Measurements from ENCODE around the gene ENGASE. TPM values are rescaled to one million over a fixed set of nuclear protein-coding genes. Genes with fewer than 3 reads are reported as not detected.

The ENGASE gene, protein sequence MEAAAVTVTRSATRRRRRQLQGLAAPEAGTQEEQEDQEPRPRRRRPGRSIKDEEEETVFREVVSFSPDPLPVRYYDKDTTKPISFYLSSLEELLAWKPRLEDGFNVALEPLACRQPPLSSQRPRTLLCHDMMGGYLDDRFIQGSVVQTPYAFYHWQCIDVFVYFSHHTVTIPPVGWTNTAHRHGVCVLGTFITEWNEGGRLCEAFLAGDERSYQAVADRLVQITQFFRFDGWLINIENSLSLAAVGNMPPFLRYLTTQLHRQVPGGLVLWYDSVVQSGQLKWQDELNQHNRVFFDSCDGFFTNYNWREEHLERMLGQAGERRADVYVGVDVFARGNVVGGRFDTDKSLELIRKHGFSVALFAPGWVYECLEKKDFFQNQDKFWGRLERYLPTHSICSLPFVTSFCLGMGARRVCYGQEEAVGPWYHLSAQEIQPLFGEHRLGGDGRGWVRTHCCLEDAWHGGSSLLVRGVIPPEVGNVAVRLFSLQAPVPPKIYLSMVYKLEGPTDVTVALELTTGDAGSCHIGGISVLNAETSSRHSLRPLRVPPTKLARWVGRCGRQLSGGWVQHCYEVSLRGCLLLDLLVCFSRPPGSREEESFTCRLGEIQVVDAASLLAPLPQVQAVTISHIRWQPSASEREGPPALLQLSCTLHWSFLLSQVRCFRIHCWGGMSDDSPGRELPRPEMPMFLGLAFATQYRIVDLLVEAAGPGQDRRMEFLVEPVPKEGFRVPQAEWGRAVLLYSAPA
- polyA plus RNA-seq (2012; rRNA removed), result 30.1 and 30.4 TPM in 2 replicates
- 4.5 and 7.0 TPM in 2 replicates for polyA plus RNA-seq (2012; cell fraction: cytosol; rRNA removed)
- polyA plus RNA-seq (2012; cell fraction: nucleus; rRNA removed), result 252 and 275 TPM in 2 replicates

DNA sequence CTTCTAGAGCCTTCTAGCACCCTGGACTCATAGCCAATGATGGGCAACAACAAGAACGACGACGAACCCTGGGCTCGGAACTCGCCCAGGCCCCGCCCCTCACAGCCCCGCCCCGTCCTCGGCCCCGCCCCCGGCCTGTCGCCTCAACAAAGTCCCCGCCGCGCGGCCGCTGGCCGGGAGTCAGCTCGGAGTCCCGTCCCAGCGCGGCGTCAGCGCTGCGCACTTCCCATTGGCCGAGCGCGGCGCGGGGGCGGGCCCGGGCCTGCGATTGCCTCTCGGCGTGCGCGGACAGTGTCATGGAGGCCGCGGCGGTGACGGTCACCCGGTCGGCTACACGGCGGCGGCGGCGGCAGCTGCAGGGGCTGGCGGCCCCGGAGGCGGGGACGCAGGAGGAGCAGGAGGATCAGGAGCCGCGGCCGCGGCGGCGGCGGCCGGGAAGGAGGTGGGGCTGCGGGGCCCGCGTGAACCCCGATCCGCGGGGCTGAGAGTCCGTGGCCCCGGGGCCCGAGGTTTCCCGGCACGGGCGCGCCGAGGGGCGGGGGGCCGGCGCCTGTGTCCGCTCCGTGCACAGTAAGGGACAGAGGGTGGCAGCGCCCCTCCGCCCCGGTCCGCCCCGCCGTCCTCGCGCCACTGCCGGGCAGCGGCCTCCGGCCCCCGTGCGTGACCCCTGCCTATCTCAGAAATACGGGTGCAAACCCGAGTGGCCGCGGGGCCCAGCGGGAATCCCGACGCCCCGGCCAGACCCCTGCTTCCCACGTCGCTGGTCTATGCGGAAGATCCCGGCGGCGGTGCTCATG is at the start of gene ENGASE:
Gene ENGASE (plus strand): TSS at position 176 of the 797 bp plus-strand sequence. CDS start 121 bp downstream, at position 297.
- H3K27ac ChIP-seq (ENCODE audit: low read depth in 2 of 2, low read length in 1 of 2), result peak within 1 kb of the TSS in 1 of 2 experiments; percentile 29; a peak in 1 of 4 replicates
- peak within 1 kb of the TSS; percentile 99 for H3K4me2 ChIP-seq
- peak within 1 kb of the TSS; percentile 86 for H2AFZ ChIP-seq (ENCODE audit: low read depth)
- peak; percentile 100 for DNase-seq
- WGBS (ENCODE audit: low lambda C conversion rate), result 1% methylated on average over 32 of the region's 106 CpGs
- peaks cover 0 to 7% of the 10 kb centered on the region in 2 experiments; a peak in 1 of 4 replicates for H3K4me1 ChIP-seq (ENCODE audit: control insufficient read depth in 1 of 2, insufficient read depth in 2 of 2, low read depth in 1 of 2, low read length in 1 of 2)
- TF ChIP-seq MEF2A (IDR thresholded peaks at IDR 0.05; ENCODE audit: borderline replicate concordance, low read depth) (no peak), POLR2AphosphoS5 (IDR thresholded peaks at IDR 0.05; ENCODE audit: low read depth, low read length) (peak; percentile 42; the same call in 1 of the 2 replicates), RFX5 (IDR thresholded peaks at IDR 0.05; ENCODE audit: low read length) (peak; percentile 78; the same call in 1 of the 2 replicates), NRF1 (IDR thresholded peaks at IDR 0.05; ENCODE audit: low read depth, low read length) (peak; percentile 65), RAD21 (IDR thresholded peaks at IDR 0.05; ENCODE audit: low read length) (no peak), MAX (IDR thresholded peaks at IDR 0.05; ENCODE audit: low read depth) (peak; percentile 73), YY1 (IDR thresholded peaks at IDR 0.05; ENCODE audit: low read depth) (peak; percentile 79), TAF1 (IDR thresholded peaks at IDR 0.05; ENCODE audit: borderline replicate concordance, low read depth, low read length) (peak; percentile 79), JUND (IDR thresholded peaks at IDR 0.05) (no peak), IRF3 (IDR thresholded peaks at IDR 0.05; ENCODE audit: low read depth, low read length) (no peak), MXI1 (IDR thresholded peaks at IDR 0.05; ENCODE audit: low read depth, low read length) (peak; percentile 92), TCF12 (IDR thresholded peaks at IDR 0.05) (no peak), GATA2 (CRISPR knock-in tag; IDR thresholded peaks at IDR 0.05) (no peak), GABPA (IDR thresholded peaks at IDR 0.05; ENCODE audit: low read depth) (no peak), CHD2 (IDR thresholded peaks at IDR 0.05; ENCODE audit: low read length, partially characterized antibody) (no peak), EP300 (IDR thresholded peaks at IDR 0.05; ENCODE audit: borderline replicate concordance in 1 of 2, low read depth in 1 of 2, low read length in 1 of 2) (no peak), FOXJ3 (CRISPR knock-in tag; IDR thresholded peaks at IDR 0.05) (no peak), FOSL2 (IDR thresholded peaks at IDR 0.05; ENCODE audit: borderline replicate concordance, low read depth) (no peak)
- no peaks in the 10 kb centered on the region for H3K9me2 ChIP-seq
- peaks cover 4% of the 10 kb centered on the region; the same call in 1 of the 2 replicates for H3K79me2 ChIP-seq (ENCODE audit: insufficient read depth)
- ChIA-PET POLR2A (interaction anchor here (0.6 to 1.6 kb wide), 7 partner anchors 10 to 231 kb away, joined by 3 to 6 read pairs (median 3); no protein-coding TSS in a partner anchor), CTCF (interaction anchor here (0.6 to 5.7 kb wide), 18 partner anchors 8 to 326 kb away, joined by 3 to 41 read pairs (median 4); no protein-coding TSS in a partner anchor)
- H3K9ac ChIP-seq, result peak within 1 kb of the TSS; percentile 71
- peaks cover 0 to 14% of the 10 kb centered on the region in 2 experiments for H3K36me3 ChIP-seq (replicated peaks in 1 of 2; ENCODE audit: control insufficient read depth in 1 of 2, insufficient read depth in 2 of 2, low read length in 1 of 2)
- no peaks in the 10 kb centered on the region for H3K9me3 ChIP-seq
- peaks cover 3% of the 10 kb centered on the region for H3F3A ChIP-seq (replicated peaks; ENCODE audit: insufficient read depth)
- no peaks in the 10 kb centered on the region for H4K20me1 ChIP-seq (ENCODE audit: insufficient read depth)
- peak within 1 kb of the TSS; percentile 65 to 85 for H3K4me3 ChIP-seq (ENCODE audit: low read depth in 2 of 2, low read length in 1 of 2)
- H3K27me3 ChIP-seq (ENCODE audit: insufficient read depth), result no peaks in the 10 kb centered on the region; the same call in 1 of the 2 replicates
